HG03175 (cell line): ENCODE measurements around the gene IL1R2.

Experiments
- ATAC-seq: cut with Tn5 transposase; IDR thresholded peaks from one replicate; pipeline ENCODE4 v1.9.1; 2021; ENCODE audit warnings: mild to moderate bottlenecking, moderate library complexity; ENCODE audit not compliant: unreplicated experiment

The IL1R2 gene

DNA sequence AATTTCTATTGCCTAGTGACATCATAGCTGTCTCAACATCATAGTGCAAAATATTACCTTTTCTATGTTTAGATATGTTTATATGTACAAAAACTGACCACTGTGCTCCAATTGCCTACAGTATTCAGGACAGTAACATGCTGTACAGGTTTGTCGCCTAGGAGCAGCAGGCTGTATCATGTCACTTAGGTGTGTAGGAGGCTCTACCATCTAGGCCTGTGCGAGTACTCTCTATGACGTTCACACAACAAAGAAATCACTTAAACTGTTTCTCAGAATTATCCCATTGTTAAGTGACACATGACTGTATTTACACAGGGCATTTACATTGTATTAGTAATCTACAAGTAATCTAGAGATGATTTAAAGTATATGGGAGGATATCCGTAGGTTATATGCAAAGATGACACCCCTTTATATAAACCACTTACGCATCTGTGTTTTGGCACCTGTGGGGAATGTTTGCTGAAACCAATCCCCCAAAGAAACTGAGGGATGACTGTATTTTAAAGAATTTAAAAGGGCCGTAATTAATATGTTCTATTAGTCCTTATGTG, 24.7 kb downstream of the IL1R2 start:
- ATAC-seq, result no peak

DNA sequence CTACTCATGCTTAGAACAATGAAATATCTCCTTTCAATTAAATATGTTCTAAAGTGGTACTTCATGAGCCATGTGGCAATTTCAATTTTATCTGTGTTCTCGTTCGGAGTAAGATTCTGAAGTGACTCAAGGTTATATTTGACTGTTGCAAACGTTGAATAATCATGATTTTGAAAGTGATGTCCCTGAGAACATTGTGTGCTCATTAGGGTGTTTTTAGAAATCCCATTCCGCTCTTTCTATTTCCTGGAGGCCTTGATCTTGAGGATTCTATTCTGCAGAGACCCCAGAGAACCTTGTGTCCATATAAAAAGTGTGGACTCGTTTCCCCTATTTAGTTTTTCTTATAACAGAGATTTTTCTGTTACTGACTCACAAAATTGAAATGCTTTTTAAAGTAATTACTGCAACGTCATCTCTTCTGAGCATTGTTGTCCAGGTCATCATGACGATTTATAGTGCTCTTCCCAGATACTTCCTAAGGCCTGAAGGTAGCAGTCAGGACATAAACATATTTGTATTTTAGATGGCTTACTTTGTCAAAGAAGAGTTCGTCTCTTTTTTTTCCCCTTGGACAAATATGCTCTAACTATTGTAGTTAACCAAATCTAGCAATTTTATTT, 27.2 kb downstream of the IL1R2 start:
- no peak for ATAC-seq

DNA sequence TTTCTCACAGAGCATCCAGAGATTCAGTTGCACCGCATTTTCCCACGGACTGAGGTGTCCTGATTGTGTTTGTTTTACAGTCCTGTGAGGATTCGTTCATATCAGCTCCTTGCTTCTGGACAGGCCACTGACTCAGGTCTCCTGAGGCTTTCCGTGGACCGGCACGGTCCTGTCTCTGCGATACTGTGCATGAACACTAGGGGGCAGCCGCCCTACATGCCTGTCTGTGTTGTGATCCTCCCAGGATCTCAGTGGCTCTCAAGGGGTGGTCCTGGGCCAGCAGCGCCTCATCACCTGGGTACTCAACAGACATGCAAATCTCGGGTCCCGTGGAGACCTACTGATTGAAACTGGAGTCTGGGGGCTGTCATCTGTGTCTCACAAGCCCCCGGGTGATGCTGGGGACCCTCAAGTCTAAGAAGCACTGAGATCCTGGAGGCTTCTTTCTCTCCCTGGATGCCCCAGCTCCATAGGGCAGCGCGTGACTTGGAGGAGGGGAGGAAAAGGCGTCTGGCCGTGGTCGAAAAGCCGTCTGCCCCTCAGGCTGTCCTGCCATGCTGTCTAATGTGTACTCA, 28.9 kb downstream of the IL1R2 start:
- peak; percentile 43 for ATAC-seq

DNA sequence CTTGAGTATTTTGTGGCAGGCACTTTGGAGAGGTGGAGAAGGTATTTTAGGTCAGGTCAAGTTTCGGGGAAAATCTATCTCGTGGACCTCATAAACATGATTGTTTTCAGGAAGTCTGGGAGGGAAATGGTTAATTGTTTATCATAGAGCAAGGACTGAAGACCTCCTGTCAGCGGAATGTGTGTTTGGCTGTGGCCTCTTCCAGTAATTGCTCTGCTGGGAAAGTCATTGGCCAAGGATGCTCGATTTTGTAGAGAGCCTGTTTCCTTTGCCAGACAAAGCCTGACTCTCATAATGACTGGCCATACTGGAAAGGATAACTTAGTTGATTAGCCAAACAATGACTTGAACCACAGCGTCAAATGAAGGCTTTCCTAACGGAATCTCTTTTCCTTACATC, 30.0 kb downstream of the IL1R2 start:
- no peak for ATAC-seq

DNA sequence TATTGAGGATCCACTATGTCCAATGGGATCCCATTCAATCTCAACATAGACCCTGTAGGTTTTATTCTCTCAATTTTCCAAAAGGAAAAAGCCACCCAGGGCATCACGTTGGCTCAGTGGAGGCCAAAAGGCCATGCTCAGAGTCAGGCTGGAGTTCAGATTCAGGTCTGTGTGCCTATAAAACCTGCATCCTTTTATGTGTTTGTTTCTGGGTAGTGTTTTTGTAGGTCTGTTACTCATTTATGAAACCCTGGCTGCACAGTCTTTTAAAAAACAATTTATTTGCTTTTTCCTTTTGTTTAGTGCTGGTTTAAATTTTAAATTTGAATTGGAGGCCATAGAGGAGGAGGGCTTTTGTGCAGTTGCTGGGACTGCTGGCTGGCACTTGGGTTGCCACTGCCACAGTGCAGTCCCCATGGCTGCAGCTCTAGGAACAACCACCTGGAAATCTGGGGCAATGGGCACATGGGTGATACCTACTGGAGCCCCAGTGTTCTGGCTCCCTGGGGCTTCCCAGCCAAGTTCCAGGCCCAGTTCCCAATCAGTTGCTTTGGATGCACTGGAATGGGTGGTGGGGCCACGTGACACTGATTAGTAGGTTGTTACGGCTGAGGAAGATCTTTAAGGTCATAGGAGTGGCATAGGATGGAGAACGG, 31.3 kb downstream of the IL1R2 start:
- ATAC-seq, result no peak

DNA sequence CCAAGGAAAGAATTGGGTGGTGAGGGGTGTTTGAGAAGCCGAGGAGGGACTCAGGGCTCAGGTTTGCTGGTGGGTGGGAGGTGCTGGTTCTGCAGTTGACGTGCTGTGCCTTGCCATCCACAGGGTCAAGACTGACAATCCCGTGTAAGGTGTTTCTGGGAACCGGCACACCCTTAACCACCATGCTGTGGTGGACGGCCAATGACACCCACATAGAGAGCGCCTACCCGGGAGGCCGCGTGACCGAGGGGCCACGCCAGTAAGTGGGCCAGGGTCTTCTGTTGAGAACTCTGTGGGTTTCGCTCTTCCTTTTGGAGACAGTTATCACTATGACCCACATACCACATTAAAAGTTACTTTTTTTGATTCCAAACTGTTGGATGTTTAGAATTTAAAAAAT, 32.6 kb downstream of the IL1R2 start:
- no peak for ATAC-seq

DNA sequence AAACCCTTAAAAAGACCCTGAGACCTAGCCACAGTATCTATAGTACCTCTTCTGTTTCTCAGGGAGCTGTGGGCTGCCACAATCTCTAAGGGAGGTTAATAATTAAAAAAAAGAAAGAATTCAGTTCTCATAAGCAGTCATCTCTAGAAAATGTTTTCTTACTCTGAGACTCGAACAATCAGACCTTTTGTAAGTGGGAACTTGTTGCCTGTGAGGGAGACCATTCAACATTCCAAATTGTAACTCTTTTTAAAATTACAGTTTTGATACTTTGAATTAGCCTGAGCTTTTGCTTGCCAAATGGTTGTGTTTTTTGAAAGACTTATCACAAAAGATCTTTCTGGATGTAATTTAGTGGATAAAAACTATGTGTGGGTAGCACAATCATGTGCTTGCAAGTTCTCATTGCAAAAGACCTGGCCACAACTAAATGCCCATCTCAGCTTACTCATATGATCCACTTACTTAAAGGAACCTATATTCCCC, 33.3 kb downstream of the IL1R2 start:
- ATAC-seq, result peak; percentile 82

DNA sequence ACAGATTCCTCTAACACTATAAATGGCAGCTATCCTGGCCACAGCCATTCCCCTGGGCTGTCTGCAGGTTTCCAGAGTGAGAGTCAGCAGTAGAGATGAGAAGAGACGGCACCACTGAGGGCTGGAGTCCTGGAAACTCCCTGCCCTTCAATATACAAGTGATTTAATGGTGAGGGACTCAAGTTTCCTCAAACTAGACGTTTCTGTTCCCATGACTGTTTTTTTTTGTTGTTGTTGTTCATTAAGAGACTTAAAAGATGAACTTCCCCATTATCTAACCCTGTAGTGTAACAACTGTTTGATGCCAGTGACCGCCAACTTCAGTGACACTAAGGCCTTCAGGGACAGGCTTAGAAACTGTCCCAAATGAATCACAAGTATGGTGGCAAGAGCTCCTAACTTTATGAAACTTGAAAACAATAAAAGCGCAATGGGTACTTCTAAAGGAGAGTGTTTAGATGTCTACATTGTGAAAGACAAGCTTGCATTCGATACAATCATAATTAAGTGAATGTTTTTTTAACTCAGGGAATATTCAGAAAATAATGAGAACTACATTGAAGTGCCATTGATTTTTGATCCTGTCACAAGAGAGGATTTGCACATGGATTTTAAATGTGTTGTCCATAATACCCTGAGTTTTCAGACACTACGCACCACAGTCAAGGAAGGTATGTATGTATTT, 34.0 kb downstream of the IL1R2 start:
- peak; percentile 52 for ATAC-seq

DNA sequence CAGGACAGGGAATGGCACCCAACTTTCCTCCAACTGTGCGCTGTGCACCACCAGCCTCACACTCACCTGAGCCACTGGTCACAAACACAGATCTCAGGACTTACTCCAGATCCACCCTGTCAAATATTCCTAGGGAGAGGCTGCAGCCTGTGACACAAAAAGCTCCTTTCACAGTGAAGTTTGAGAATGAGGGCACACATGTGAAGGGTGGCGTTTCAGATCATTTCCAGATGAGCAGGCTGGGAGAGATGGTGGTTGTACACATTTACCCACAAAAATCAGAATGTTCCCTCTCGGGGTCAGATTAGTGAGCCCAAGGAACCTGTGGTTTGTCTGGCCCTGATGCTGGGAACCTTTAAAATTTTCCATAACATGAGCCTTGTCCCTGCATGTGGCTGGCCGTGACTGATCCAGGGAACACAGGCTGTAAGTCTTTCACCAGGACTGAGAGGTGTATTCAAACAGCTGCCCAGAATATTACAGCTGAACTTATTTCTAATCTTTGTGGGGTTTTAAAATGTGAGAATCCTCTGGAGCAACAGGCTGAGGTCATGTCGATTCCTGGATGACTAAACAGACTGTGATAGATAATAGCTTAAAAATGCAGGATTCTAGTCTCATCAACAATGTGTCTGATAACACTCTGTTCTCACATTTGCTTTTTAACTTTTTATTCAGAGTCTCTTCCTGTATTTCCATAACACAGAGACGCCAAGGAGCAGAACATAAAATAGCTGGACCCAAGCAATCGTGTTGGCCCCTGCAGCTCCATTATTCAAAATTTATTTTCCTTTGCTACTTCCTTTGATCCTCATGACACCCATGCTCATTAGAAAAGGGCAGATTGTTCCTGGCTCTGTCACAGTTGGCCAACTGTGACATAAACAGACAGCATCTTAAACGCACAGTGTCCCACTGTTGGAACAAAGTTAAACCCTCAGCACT, 35.5 kb downstream of the IL1R2 start:
- ATAC-seq, result no peak

DNA sequence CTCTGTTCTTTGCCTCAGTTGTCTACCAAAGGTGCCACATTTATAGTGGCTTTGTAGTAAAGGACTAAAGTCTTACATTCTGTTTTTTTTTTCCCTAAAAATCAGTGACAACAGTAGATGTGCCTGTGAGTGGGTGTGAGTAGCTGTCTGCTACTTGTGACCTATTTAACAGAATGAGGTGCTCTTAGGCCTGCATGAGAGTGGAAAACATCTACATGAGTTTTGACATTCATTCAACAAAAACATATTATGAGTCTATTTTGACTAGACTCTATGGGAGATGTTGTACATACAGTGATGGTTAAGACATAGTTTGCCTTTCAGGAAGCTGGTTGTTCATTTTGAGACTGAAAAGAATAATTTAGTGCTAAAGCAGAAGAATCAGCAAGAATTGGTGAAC, 36.7 kb downstream of the IL1R2 start:
- ATAC-seq, result no peak

DNA sequence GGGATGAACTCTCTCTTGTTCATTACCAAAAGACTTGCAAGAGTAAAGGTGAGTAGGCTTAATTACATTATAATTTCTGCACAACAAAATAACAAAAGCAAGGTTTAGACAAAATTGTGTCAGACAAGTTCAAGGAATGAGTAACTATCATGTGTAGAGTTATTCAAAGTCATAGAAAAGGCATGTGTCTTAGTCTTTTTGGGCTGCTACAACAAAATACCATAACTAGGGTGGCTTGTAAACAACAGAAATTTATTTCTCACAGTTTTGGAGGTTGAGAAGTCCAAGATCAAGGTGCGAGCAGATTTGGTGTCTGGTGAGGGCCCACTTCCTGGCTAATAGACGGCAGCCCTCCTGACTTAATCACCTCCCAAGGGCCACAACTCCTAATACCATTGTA, 37.6 kb downstream of the IL1R2 start:
- ATAC-seq, result no peak

DNA sequence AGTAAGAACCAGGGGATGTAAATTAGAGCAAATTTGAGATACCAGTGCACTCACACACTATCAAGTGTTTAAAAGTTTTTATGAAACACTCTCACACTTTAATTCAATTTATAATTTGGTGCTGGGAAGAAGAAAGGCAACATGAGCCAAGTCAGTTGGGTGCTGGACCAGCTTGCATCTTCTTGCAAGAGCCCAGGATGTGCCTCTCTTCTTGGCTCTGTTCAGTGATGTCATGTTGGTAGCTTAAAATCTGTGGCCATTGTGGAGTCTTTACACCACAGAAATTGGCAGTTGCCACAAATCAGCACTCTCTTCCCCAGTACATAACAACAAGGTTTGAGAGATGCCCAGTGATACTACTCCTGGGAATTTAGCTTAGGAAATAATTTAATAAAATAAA, 38.2 kb downstream of the IL1R2 start:
- no peak for ATAC-seq

DNA sequence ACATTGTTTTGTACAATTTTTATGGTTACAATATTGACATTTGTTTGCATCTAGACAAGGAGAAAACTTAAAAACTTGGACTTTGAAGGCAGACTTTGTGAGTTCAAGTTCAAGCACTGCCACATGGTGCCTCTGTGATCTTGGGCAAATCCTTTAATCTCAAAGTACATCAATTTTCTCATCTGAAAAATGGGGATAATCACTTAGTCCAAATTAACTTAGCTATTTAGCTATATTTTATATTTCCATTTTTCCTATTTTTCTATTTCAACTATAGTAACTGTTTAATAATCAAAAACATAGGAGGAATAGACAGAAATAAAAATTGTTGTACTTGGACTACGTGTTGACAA, 38.7 kb downstream of the IL1R2 start:
- no peak for ATAC-seq

DNA sequence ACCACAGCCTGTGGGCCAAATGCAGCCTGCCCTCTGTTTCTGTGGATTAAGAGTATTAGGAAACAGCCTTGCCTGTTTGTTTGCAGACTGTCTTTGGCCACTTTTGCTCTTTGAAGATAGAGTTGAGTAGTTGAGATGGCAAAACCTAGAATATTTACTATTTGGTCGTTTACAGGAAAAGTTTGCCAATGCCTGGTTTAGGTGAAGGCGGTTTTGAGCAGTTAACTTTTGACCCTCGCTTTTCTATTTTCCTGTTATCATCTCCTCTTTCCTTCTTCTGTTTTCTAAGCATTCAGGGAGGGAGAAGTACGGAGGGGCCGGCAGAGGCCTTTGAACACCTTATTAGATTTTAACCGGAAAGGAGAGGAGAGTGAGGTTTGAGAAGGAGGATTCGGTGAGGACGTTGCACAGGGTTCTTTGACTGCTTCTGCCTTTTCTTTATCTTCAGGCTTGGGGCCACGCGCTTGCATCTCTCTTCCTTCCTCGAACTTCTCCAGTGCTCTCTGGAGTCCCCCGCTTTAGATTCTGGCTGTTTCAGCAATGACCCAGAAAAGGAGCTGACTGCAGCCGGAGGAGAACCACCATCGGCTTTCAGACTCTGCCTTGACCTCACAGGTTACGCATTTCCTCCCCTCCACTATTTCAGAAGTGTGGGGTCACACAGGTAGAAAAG, 39.2 kb downstream of the IL1R2 start:
- no peak for ATAC-seq

DNA sequence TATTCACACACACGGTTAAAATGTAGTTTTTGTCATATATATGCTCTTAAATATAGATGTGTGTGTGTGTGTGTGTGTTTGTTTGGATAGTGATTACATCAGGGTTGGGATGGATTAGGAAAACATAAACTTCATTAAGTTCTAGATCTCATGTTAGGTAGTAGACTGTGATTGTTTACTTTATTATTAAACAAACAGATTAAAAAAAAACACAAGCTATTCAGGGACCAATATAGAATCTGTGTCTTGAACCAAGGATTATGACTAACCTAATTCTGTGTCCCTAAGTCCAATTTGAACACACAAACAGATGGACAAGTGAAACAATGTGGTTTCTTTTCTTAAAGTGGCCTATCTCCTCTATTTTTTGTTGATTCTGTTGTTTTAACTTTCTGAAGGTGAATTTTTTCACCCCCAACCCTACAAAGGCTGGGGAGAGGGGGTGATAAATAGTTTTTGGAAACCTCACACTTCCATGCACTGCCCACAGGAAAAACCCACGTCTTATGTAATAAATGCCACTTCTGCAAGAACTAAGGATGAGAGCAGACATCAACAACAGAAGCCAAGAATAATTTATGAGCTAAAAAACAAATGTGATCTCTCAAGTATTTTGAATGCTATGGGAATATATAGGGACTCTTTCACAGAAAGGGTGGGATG, 40.7 kb downstream of the IL1R2 start:
- ATAC-seq, result no peak

DNA sequence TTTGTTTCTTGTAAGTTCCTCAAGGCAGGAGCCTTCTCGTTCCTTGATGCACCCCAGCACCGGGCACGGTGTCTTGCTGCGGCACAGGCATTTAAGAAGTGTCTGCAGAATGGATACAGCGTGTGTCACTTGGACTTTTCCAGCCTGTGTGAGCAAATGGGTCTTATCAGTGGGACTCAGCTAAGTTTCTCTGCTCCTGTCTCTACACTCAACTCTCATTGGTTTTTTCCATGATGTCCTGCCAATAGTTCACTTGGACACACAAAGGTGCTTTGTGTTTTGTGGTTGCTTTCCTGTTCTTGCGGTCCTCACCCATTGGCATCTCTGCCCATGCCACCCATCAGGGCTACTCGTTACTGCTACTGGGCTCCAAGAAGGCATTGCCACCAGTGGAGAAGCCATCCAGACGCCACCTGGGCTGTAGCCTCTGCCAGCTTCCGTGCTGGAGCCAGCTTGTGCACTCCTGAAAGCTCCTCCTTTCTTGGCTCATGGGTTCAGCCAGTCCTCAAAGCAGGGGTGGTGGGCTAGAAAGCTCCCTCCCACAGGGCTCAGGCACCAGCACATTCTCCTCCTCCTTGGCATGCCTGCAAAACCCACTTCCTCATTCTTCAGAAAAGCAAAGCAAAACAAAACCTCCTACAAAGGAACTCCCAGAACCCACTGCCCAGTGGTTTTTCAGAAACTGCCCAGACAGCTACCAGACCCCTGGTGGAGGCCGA, 41.4 kb downstream of the IL1R2 start:
- peak; percentile 83 for ATAC-seq

DNA sequence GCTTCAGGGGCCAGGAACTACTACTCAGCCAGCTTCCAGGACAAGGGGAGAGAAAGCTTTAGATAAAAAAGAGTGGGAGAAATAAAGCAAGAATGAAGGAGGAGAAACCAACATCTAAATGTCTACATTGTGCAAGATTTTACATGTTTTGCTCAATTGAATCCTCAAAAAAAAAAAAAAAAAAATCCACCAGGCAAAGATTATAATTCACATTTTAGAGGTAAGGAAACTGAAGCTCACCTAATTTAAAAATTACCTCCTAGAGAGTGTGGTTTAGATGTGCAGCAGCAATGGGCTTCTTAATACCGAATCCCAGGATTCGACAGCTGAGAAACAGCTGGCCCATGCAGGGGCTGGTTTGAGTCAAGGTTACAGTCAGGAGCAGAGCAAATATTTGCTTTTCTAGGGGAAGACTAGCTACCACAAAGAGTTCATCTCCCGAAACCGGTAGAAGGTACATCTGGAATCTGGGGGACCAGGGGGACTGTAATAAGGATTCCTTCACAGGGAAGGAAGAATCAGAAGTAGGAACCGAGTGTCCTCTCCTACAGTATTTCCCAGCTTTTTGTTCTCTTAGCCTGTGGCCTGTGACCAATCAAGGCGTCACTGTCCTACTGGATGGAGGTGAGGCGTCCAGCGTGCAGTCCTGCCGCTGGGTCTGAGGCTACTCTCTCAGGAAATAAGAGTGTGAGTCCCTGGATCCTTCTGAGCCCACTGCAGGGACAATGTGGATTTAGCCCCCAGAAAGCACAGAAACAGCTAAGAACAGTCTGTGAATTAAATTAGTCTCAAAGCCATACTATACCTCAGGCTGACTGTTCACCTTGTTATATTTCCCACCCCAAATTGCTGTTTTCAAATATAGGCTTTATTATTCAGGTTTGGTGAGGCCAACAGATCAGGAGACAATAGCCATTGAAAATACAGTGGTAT, 42.3 kb downstream of the IL1R2 start:
- ATAC-seq, result no peak
